HL-60/S4 (cell line): Measurements from ENCODE around the gene KMT2C.
"Not testable (repeated sequence)": the region's sequence is repeated elsewhere in the genome, so short reads cannot be mapped to it uniquely, and the experiment has no call there.

Source experiments
- in situ Hi-C: fragments of 300-500 bp; cut with MboI; formaldehyde crosslinking; loops from 2 replicates; pipeline ENCODE4 v1.14.3; 2022; ENCODE audit warnings: low sequenced_read_pairs

KMT2C gene

DNA sequence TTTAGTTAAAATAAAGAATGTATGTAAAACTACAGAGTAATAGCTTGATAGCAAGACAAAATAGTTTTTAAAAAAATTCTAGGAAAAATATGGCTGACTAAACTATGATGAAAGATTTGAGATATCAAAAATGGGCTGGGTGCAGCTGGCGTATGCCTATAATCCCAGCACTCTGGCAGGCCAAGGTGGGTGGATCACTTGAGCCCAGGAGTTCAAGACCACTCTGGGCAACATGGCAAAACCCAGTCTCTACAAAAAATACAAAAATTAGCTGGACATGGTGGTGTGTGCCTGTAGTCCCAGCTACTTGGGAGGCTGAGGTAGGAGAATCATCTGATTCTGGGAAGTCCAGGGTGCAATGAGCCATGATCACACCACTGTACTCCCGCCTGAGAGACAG lies 29.8 kb downstream of the KMT2C start:
- in situ Hi-C loops: not testable (repeated sequence)

GRCh38 chr7:152403726-152404125 lies 32.1 kb downstream of the KMT2C start:
- in situ Hi-C loops: no loop called here

DNA sequence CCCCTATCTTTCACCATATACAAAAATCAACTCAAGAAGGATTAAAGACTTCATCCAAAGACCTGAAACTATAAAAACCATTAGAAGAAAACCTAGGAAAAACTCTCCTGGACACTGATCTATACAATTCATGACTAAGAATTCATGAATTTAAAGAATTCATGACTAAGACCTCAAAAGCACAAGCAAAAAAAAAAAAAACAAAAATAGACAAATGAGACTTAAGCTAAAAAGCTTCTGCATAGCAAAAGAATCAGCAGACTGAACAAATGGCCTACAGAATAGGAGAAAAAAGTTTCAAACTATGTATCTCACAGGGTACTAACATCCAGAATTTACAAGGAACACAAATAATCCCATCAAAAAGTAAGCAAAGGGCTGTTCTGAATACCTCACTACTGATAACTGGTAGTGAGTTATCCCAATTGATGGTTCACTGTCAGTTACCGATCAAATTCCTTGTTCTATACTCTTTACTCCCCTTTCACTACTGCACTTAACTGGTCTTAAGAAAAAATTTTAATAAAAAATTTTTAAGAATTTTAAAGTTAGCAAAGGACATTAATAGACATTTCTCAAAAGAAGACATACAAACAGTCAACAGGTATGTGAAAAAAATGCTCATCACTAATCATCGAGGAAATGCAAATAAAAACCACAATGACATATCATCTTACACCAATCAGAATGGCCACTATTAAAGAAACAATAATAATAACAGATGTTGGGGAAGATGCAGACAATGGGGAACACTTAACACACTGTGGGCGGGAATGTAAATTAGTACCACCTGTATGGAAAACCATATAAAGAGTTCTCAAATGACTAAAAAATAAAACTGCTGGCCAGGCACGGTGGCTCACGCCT lies 33.2 kb downstream of the KMT2C start:
- in situ Hi-C loops: no loop called here

GRCh38 chr7:152399344-152399743 lies 36.5 kb downstream of the KMT2C start:
- in situ Hi-C loops: no loop called here

DNA sequence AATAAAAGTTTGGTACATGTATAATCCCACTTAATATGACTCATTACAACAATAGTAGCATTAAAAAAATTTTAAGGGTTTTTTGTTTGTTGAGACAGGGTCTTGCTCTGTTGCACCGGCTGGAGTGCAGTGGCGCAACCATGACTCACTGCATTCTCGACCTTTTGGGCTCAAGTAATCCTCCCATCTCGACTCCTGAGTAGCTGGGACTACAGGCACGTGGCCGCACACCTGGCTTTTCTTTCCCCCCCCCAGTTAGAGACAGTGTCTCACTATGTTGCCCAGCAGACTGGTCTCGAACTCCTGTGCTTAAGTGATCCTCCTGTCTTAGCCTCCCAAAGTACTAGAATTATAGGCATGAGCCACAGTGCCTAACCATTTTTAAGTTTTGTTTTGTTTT lies 40.7 kb downstream of the KMT2C start:
- in situ Hi-C loops: no loop called here

DNA sequence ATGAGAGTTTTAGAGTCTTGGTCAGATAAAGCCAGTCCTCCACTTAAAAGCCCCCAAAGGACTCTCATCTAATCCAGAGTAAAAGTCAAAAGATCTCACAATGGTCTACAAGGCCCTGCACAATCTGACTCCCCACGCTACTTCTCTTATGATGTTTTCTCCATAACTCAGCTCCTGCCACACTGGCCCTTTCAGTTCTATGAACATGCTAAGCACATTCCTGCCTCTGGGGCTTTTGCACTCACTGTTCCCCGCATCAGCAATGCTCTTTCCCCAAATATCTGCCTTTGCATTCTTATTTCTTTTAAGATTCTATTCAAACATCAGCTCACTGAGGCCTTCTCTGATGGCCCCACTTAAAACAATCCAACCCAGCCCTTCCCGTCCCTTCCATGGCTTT lies 41.6 kb downstream of the KMT2C start:
- in situ Hi-C loops: not testable (repeated sequence)

DNA sequence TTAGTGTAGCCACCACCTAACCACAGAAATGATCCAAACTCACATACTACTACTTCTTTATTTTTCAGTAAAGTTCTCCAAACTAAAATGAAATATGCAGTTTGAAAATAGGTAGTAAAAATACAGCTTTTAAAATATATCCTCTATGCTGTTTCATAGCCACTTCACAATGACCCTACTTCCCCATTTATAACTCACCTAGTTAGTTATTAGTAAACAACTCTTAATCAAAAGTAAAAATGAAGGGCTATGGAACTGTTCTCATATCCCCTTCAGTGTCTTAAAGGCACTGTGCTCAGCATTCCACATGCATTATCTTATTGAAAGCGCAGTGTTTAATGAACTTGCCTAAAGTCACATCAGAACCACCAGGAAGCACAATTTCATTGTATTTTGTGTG lies 43.5 kb downstream of the KMT2C start:
- in situ Hi-C loops: no loop called here

DNA sequence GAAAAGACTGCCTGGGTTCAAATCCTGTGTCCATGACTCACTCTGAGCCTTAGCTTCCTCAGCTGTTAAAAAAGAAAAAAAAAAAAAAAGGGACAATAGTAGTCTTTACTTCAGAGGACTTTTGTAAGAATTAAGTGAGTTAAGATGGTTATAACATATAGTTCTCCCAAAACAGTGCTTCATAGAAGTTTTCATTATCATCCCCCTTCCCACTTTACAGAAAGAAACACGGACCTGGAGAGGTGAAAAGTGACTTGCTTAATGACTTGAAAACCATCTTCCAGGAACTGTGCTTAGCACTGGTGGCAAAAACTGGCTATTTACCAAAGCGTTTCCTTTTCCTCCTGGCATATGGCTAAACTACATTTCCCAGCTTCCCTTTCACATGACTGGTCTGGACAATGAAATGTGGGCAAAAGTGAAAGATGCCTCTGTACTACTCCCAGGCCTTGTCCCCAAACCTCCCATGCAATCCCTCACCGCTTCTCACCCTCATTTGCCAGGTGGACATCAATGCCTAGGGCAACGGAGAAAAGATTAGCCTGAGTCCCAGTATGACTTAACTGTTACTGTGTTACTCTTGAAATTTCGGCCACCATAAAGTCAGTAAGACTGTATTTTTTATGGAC lies 49.6 kb downstream of the KMT2C start:
- in situ Hi-C loops: not testable (repeated sequence)

DNA sequence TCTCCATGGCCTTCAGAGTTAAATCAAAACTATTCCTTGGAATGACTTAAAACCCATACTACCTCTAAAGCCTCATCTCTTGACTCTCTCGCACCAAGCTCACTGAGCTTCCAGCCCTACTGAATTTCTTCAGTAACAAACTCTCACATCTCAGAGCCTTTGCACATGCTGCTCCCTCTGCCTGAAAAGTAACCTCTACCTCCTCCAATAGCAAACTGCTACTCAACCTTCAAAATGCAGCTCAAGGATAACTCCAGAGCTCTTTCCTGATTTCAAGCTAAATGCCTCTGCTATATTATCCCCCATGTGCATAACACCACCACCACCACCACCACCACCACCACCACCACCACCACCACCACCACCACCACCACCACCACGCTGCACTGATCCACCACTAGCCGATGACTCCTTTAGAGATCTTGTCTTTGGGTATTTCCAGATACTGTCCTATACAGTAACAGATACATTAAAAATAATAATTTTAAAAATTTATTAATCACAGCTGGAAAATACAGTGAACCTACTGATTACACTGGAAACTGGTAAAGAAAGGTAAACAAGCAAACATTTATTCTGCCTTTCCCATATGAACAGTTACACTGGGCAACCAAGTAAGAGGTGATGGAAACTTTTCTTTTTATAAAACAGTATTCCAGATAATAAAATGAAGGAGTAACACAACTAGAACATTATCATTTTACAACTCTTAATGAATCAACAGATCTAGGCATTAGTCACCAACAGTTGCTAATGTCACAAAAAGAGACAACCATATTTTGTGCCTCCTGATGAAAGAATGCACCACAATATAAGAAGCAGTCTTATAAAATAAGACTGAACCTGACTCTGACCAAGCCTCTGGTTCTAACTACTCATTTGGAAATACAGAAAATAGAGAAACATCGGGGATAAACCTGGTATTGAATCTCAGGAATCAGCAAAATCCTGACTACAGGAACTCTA lies 51.3 kb downstream of the KMT2C start:
- in situ Hi-C loops: not testable (repeated sequence)

GRCh38 chr7:152383341-152384234 lies 52.2 kb downstream of the KMT2C start:
- in situ Hi-C loops: no loop called here

GRCh38 chr7:152382244-152382643 lies 53.6 kb downstream of the KMT2C start:
- in situ Hi-C loops: no loop called here

- in situ Hi-C loops: not testable (repeated sequence)
Observed at GRCh38 chr7:152380931-152381578, 54.7 kb downstream of the KMT2C start.

DNA sequence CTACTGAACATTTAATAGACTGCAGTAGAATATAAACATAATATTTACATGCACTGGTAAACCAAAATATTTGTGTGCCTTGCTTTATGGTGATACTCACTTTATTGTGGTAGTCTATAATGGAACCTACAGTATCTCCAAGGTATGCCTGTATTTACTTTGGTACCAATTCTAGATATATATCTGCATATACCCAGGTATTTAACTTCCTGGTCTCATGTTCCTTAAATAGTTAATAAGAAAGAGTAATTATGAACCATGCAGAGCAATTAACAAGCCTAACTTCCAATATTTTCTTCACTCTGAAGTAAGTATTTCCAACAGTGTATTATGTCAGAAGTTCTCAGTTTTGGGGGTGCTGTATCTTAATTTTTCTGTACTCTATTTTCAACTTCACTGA lies 57.3 kb downstream of the KMT2C start:
- in situ Hi-C loops: not testable (repeated sequence)

GRCh38 chr7:152376716-152377484 lies 58.9 kb downstream of the KMT2C start:
- in situ Hi-C loops: not testable (repeated sequence)

DNA sequence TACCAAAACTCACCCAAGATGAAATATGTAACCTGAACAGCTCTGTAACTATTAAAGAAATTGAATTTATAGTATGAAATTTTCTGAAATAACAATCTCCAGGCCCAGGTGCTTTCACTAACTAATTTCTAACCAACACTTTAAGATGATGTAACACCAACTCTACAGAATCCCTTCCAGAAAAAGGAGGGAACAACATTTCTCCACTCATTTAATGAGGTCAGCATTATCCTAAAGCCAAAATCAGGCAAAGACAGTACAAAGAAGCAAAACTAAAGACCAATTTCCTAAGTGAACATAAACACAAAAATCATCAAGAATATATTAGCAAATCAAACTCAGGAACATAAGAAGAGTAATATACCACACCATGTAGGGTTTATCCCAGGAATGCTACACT lies 65.5 kb downstream of the KMT2C start:
- in situ Hi-C loops: no loop called here

GRCh38 chr7:152369518-152369917 lies 66.3 kb downstream of the KMT2C start:
- in situ Hi-C loops: no loop called here

DNA sequence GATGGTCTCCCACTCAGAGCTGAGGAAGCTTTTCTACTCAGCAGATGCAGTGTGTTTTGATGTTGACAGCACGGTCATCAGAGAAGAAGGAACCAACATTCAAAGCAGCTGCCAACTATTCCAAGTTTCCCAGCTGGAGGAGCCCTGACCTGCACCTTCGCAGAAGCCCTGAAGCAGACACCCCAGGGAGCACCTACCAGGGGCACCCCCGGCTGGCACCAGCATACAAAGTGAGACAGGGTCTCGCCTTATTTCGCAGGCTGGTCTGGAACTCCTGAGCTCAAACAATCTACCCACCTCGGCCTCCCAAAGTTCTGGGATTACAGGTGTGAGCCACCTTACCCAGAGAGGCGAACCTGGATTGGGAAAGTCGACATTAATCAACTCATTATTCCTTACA lies 68.6 kb downstream of the KMT2C start:
- in situ Hi-C loops: no loop called here

DNA sequence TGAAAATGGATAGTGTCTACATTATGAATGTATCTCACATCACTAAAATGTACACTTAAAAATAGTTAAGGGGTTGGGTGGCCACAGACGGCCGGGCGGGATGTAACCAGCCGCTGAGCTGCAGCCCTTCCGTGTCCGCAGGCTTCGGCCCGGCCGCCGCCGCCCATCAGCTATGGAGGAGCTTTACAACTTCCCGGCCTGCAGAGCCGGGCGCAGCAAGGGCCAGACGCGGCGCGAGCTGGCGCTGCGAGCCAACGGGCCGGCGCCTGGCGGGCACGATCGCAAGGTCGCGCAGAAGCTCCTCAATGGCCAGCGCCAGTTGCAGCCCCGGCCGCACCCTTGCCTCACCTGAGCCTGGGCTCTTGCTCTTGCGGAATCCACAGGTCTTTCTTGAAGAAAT lies 69.1 kb downstream of the KMT2C start:
- in situ Hi-C loops: no loop called here

GRCh38 chr7:152365982-152366603 lies 69.7 kb downstream of the KMT2C start:
- in situ Hi-C loops: no loop called here
